Measurements from ENCODE around the gene ZBTB39.

The ZBTB39 gene

GRCh38 chr12:56954958-56955355, 51.4 kb downstream of the ZBTB39 start:
- Histone ChIP-seq H3K4me3 (ENCODE audit: low read depth, low read length) (no peak overlapping the region), H3K4me1 (ENCODE audit: control insufficient read depth, insufficient read depth, low read length) (no peaks in the 10 kb centered on the region), H3K27ac (ENCODE audit: low read depth, low read length) (no peak overlapping the region), H3K9me3 (ENCODE audit: control insufficient read depth, insufficient read depth, low read depth, low read length) (peaks cover 27% of the 10 kb centered on the region), H3K36me3 (ENCODE audit: control insufficient read depth, insufficient read depth, low read length) (no peaks in the 10 kb centered on the region), H3K9ac (ENCODE audit: low read length) (no peak overlapping the region), H3K27me3 (ENCODE audit: control insufficient read depth, insufficient read depth, low read length) (no peaks in the 10 kb centered on the region)

- no peaks in the 10 kb centered on the region for H3K27me3 ChIP-seq (ENCODE audit: control insufficient read depth, insufficient read depth, low read length)
- no peak overlapping the region for H3K27ac ChIP-seq (ENCODE audit: low read depth, low read length)
- H3K9me3 ChIP-seq (ENCODE audit: control insufficient read depth, insufficient read depth, low read depth, low read length): peaks cover 26% of the 10 kb centered on the region
- H3K4me1 ChIP-seq (ENCODE audit: control insufficient read depth, insufficient read depth, low read length): no peaks in the 10 kb centered on the region
- H3K9ac ChIP-seq (ENCODE audit: low read length): no peak overlapping the region
- no peak overlapping the region for H3K4me3 ChIP-seq (ENCODE audit: low read depth, low read length)
- H3K36me3 ChIP-seq (ENCODE audit: control insufficient read depth, insufficient read depth, low read length): no peaks in the 10 kb centered on the region
Measured at GRCh38 chr12:56954057-56954957, 52.0 kb downstream of the ZBTB39 start.

- Histone ChIP-seq H3K9me3 (ENCODE audit: control insufficient read depth, insufficient read depth, low read depth, low read length) (peaks cover 19% of the 10 kb centered on the region), H3K4me1 (ENCODE audit: control insufficient read depth, insufficient read depth, low read length) (no peaks in the 10 kb centered on the region), H3K36me3 (ENCODE audit: control insufficient read depth, insufficient read depth, low read length) (no peaks in the 10 kb centered on the region), H3K27ac (ENCODE audit: low read depth, low read length) (no peak overlapping the region), H3K4me3 (ENCODE audit: low read depth, low read length) (no peak overlapping the region), H3K9ac (ENCODE audit: low read length) (no peak overlapping the region), H3K27me3 (ENCODE audit: control insufficient read depth, insufficient read depth, low read length) (no peaks in the 10 kb centered on the region)
Measured at GRCh38 chr12:56953314-56953713, 53.0 kb downstream of the ZBTB39 start.

- Histone ChIP-seq H3K27ac (ENCODE audit: low read depth, low read length) (no peak overlapping the region), H3K9me3 (ENCODE audit: control insufficient read depth, insufficient read depth, low read depth, low read length) (peaks cover 5% of the 10 kb centered on the region; the same call in 1 of the 2 replicates), H3K9ac (ENCODE audit: low read length) (no peak overlapping the region), H3K36me3 (ENCODE audit: control insufficient read depth, insufficient read depth, low read length) (no peaks in the 10 kb centered on the region), H3K4me1 (ENCODE audit: control insufficient read depth, insufficient read depth, low read length) (no peaks in the 10 kb centered on the region), H3K27me3 (ENCODE audit: control insufficient read depth, insufficient read depth, low read length) (no peaks in the 10 kb centered on the region), H3K4me3 (ENCODE audit: low read depth, low read length) (no peak overlapping the region)
Measured at GRCh38 chr12:56951582-56952339, 54.6 kb downstream of the ZBTB39 start.

GRCh38 chr12:56948881-56949280, 57.5 kb downstream of the ZBTB39 start:
- Histone ChIP-seq H3K36me3 (ENCODE audit: control insufficient read depth, insufficient read depth, low read length) (no peaks in the 10 kb centered on the region), H3K4me1 (ENCODE audit: control insufficient read depth, insufficient read depth, low read length) (no peaks in the 10 kb centered on the region), H3K27ac (ENCODE audit: low read depth, low read length) (no peak overlapping the region), H3K9me3 (ENCODE audit: control insufficient read depth, insufficient read depth, low read depth, low read length) (peaks cover 12% of the 10 kb centered on the region), H3K4me3 (ENCODE audit: low read depth, low read length) (no peak overlapping the region), H3K9ac (ENCODE audit: low read length) (no peak overlapping the region), H3K27me3 (ENCODE audit: control insufficient read depth, insufficient read depth, low read length) (no peaks in the 10 kb centered on the region)
